ENCODE measurements around the gene CCDC97.

CCDC97 gene

DNA sequence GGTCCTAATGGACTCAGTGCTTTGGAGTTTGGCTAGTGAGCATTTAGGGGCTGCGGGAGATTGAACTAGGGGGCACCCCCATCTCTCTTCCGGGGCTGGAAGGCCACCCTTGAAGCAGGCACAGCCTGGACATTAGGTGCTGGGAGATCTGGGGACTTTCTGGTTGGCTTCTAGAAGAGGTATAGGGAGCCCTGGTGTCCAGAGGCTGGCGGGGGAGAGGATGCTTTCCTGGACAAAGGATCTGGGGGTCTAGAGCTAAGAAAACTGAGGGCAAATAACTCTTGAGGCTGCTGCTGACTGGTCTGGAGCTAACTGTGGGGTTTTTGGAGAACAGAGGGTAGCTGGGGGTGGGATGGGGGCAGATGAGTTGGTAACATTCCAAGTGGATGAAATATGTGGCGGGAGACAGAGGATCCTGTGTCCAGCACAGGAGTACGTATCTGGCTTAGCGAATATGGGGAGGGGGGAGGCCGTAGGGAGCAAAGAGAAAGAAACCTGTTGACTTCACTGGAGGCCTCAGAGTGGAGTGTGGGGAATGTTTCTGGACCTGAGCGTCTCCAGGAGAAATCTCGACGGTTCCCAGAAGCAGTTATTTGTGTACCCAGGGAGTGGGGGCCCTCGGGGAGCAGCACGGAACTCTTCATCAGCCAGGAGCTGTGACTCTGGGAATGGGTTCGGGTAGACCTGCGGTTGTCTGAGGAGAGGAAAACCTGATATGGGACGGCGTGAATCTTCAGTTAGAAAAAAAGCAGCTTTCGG, 44.4 kb upstream of the CCDC97 start:
- peak overlapping the region; percentile 72 to 86 for H3K4me3 ChIP-seq (replicated peaks in 1 of 2; ENCODE audit: low read depth in 2 of 2, low read length in 2 of 2)
- TF ChIP-seq, protein P1, sequence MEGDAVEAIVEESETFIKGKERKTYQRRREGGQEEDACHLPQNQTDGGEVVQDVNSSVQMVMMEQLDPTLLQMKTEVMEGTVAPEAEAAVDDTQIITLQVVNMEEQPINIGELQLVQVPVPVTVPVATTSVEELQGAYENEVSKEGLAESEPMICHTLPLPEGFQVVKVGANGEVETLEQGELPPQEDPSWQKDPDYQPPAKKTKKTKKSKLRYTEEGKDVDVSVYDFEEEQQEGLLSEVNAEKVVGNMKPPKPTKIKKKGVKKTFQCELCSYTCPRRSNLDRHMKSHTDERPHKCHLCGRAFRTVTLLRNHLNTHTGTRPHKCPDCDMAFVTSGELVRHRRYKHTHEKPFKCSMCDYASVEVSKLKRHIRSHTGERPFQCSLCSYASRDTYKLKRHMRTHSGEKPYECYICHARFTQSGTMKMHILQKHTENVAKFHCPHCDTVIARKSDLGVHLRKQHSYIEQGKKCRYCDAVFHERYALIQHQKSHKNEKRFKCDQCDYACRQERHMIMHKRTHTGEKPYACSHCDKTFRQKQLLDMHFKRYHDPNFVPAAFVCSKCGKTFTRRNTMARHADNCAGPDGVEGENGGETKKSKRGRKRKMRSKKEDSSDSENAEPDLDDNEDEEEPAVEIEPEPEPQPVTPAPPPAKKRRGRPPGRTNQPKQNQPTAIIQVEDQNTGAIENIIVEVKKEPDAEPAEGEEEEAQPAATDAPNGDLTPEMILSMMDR (IDR thresholded peaks at IDR 0.05; ENCODE audit: low read depth, low read length): no peak
- peak; percentile 25 to 31 for DNase-seq (ENCODE audit: low read depth in 2 of 2)

DNA sequence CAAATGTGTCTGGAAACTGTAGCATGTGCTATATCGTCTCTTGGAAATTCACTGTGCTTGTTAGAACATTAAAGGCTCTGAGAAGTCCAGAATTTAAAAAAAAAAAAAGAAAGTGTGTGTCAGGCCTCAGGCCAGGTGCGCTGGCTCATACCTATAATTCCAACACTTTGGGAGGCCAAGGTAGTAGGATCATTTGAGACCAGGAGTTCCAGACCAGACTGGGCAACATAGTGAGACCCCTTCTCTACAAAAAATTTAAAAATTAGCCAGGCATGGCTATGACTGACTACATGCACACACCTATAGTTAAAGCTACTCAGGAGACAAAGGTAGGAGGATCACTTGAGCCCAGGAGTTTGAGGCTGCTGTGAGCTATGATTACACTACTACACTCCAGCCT, 40.9 kb upstream of the CCDC97 start:
- TF ChIP-seq, protein P1 (IDR thresholded peaks at IDR 0.05; ENCODE audit: low read depth, low read length): no peak
- no peak overlapping the region for H3K4me3 ChIP-seq (replicated peaks in 1 of 2; ENCODE audit: low read depth in 2 of 2, low read length in 2 of 2)
- DNase-seq (ENCODE audit: low read depth in 2 of 2): no peak

DNA sequence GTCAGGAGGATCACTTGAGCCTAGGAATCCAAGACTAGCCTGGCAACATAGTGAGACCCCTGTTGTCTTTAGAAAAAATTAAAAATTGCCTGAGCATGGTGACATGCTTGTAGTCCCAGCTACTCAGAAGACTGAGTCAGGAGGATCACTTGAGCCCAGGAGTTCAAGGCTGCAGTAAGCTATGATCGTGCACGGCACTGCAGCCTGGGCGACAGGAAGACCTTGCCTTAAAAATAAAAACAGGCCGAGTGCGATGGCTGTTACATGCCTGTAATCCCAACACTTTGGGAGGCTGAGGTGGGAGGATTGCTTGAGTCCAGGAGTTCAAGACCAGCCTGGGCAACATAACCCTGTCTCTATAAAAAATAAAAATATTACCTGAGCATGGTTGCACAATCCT, 40.4 kb upstream of the CCDC97 start:
- no peak overlapping the region for H3K4me3 ChIP-seq (replicated peaks in 1 of 2; ENCODE audit: low read depth in 2 of 2, low read length in 2 of 2)
- TF ChIP-seq, protein P1 (IDR thresholded peaks at IDR 0.05; ENCODE audit: low read depth, low read length): no peak
- DNase-seq (ENCODE audit: low read depth in 2 of 2): no peak

DNA sequence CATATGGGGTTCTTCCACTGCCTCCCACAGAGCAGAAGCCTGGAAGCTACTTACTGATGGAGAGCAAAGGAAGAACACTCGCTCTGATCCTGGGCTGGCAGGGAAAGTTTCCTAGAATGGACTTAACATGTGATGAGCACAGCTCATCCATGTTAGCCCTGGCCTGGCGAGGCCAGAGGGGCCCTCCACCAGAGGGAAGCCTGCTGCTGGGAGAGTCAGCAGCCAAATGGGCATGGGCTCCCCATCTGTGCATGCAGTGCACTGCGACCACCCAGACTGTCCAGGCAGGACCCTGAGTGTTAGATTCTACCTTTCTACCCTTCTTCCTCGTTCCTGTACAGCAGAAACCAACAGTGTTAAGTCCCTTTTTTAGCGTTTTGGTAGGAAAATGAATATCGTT, 36.9 kb upstream of the CCDC97 start:
- DNase-seq (ENCODE audit: low read depth in 2 of 2): no peak
- H3K4me3 ChIP-seq (replicated peaks in 1 of 2; ENCODE audit: low read depth in 2 of 2, low read length in 2 of 2): no peak overlapping the region
- TF ChIP-seq, protein P1 (IDR thresholded peaks at IDR 0.05; ENCODE audit: low read depth, low read length): no peak

DNA sequence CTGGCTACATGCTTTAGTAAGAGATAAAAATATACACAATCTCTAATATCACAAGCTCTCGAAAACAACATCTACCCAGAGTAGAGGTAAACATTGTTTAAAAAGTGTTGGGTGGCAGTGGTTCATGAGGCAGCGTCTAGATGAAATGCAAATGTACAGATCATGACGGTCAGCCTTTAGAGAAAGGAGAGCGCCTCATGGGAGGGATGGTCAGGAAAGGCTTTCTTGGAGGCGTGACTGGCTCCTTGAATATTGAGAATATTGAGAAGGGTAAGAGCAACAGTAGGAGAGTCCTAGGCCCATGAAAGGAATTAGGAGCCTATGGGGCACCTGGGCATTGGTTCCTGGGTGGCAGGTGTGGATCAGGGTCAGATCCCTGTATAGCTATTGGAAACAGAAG, 35.2 kb upstream of the CCDC97 start:
- no peak overlapping the region for H3K4me3 ChIP-seq (replicated peaks in 1 of 2; ENCODE audit: low read depth in 2 of 2, low read length in 2 of 2)
- TF ChIP-seq, protein P1 (IDR thresholded peaks at IDR 0.05; ENCODE audit: low read depth, low read length): no peak
- no peak for DNase-seq (ENCODE audit: low read depth in 2 of 2)

DNA sequence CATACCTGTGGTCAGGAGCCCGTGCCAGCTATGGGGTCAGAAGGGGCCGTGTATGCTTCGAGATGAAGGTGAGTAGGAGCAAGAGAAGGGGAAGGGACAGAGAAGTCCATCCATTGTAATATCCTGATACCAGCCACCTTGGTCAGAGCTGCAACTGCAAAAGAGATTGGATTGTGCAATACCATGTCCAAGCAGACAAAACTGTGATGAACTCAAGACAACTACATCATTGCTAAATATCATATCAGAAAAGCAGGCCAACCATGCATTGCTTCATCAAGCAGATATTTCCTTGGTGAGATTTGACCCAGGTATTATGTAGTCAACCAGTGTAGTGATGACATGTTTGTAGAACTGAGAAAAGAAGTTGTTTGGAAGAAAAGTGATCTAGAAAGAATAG, 33.7 kb upstream of the CCDC97 start:
- TF ChIP-seq, protein P1 (IDR thresholded peaks at IDR 0.05; ENCODE audit: low read depth, low read length): no peak
- DNase-seq (ENCODE audit: low read depth in 2 of 2): peak; percentile 32 to 37
- H3K4me3 ChIP-seq (replicated peaks in 1 of 2; ENCODE audit: low read depth in 2 of 2, low read length in 2 of 2): no peak overlapping the region

DNA sequence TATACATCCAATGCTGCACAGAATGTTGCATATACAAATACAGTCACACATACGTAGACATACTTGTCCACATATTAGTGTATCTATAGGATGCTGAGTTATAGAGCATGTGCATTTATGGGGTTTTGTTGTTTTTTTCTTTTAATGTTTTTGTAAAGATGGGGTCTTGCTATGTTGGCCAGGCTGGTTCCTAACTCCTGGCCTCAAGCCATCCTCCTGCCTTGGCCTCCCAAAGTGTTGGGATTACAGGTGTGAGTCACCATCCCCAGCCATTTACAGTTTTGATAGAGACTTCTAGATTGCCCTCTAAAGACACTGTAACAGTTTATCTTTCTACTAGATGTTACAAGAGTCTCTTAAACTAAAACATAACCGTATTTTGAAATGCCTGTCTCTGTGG, 31.5 kb upstream of the CCDC97 start:
- no peak for DNase-seq (ENCODE audit: low read depth in 2 of 2)
- TF ChIP-seq, protein P1 (IDR thresholded peaks at IDR 0.05; ENCODE audit: low read depth, low read length): no peak
- H3K4me3 ChIP-seq (replicated peaks in 1 of 2; ENCODE audit: low read depth in 2 of 2, low read length in 2 of 2): no peak overlapping the region
